ENCODE data around the gene DOK6.

DNA sequence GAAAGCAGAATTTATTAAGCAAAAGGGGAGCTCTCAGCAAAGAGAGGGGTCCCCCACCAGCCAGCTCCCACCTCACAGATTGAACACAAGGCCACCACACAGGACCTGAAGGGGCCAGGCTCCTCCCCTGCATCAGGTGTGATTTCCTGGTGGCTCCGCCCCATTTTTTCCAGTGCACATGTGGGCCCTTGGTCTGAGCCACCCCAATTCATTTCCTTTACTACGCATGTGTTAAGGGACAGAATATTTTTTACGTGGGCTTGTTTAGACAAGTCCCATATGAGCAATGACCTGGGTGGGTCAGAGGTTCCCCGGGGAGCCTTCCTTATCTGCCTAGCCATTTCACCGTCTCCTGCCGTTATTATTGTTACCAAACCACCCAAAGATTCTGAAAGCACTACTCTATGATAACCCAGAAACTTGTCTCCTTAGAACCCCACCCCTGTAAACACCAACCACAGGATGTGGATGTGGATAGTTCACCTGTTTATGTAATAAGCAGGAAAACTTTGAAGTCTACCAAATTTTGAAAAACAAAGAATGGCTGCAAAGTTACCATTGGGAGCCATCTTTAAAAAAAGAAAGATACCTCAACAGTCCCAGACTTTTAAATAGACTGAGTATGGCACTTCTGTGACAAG is 355.3 kb downstream of the DOK6 start:
- TF ChIP-seq, protein P1, sequence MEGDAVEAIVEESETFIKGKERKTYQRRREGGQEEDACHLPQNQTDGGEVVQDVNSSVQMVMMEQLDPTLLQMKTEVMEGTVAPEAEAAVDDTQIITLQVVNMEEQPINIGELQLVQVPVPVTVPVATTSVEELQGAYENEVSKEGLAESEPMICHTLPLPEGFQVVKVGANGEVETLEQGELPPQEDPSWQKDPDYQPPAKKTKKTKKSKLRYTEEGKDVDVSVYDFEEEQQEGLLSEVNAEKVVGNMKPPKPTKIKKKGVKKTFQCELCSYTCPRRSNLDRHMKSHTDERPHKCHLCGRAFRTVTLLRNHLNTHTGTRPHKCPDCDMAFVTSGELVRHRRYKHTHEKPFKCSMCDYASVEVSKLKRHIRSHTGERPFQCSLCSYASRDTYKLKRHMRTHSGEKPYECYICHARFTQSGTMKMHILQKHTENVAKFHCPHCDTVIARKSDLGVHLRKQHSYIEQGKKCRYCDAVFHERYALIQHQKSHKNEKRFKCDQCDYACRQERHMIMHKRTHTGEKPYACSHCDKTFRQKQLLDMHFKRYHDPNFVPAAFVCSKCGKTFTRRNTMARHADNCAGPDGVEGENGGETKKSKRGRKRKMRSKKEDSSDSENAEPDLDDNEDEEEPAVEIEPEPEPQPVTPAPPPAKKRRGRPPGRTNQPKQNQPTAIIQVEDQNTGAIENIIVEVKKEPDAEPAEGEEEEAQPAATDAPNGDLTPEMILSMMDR (IDR thresholded peaks at IDR 0.05 in 4 of 5, conservative IDR thresholded peaks at IDR 0.05 in 1 of 5) = no peak
- no peak for TF ChIP-seq POLR2A (IDR thresholded peaks at IDR 0.05)
